Osteoblast (primary cell): ENCODE measurements around the gene EXOC6. TPM values are rescaled to one million over a fixed set of nuclear protein-coding genes. Genes with fewer than 3 reads are reported as not detected.

ENCODE experiments used
- DNase-seq: peaks from one replicate; pipeline ENCODE4 v3.0.0; 2011; ENCODE audit warnings: low spot score, mixed read lengths; ENCODE audit not compliant: insufficient read length; ENCODE audit errors: missing footprints
- H2AFZ ChIP-seq: 2 replicates; pipeline ENCODE4 v1.6.0; 2011; ENCODE audit warnings: mild to moderate bottlenecking, low read length
- H3K27ac ChIP-seq: 2 replicates; pipeline ENCODE4 v1.5.1; 2011; ENCODE audit warnings: mild to moderate bottlenecking, low read depth, low read length, moderate library complexity
- H3K27me3 ChIP-seq: 2 replicates; pipeline ENCODE4 v1.6.0; 2012; ENCODE audit warnings: mild to moderate bottlenecking, control low read depth, inconsistent platforms, low read length, moderate library complexity; ENCODE audit not compliant: insufficient read depth
- H3K36me3 ChIP-seq: 2 replicates; pipeline ENCODE4 v1.5.1; 2011; ENCODE audit warnings: mild to moderate bottlenecking, low read length, control low read depth, moderate library complexity; ENCODE audit not compliant: insufficient read depth
- H3K4me1 ChIP-seq: 2 replicates; pipeline ENCODE4 v1.5.1; 2011; ENCODE audit warnings: mild to moderate bottlenecking, low read length, control low read depth, moderate library complexity; ENCODE audit not compliant: insufficient read depth
- H3K4me2 ChIP-seq: 2 replicates; pipeline ENCODE4 v1.6.0; 2011; ENCODE audit warnings: mild to moderate bottlenecking, low read length; ENCODE audit not compliant: insufficient read depth
- H3K4me3 ChIP-seq: fragments of 200-600 bp; sonication (generic); 3 replicates; pipeline ENCODE4 v1.5.1; 2012; ENCODE audit warnings: mild to moderate bottlenecking, low read length, inconsistent platforms; ENCODE audit not compliant: insufficient read depth
- H3K79me2 ChIP-seq: 2 replicates; pipeline ENCODE4 v1.6.0; 2012; ENCODE audit warnings: mild to moderate bottlenecking, low read length, control low read depth, inconsistent platforms; ENCODE audit not compliant: insufficient read depth
- H3K9me3 ChIP-seq: 2 replicates; pipeline ENCODE4 v1.5.1; 2011; ENCODE audit warnings: low read depth, low read length, control low read depth
- H4K20me1 ChIP-seq: 2 replicates; pipeline ENCODE4 v1.6.0; 2012; ENCODE audit warnings: mild to moderate bottlenecking, low read length, control low read depth; ENCODE audit not compliant: insufficient read depth
- CTCF ChIP-seq: IDR thresholded peaks from 2 replicates; pipeline ENCODE4 v1.5.1; 2011; ENCODE audit warnings: mild to moderate bottlenecking, low read depth, low read length, moderate library complexity; ENCODE audit errors: extremely low read depth
- total RNA-seq: library from RNA; depleted of rRNA; stranded (reverse); fragments of >200 nt; gene quantifications from 2 replicates; pipeline ENCODE4 v1.2.3, GENCODE V29; 2012

The EXOC6 gene
- total RNA-seq, 1 donor, result 8.7 TPM

GRCh38 chr10:93088466-93088865 lies 240.1 kb downstream of the EXOC6 start:
- Histone ChIP-seq H3K36me3 (no peaks in the 10 kb centered on the region), H4K20me1 (no peaks in the 10 kb centered on the region), H3K27me3 (no peaks in the 10 kb centered on the region), H3K79me2 (no peaks in the 10 kb centered on the region), H3K4me1 (no peaks in the 10 kb centered on the region), H3K4me3 (no peak overlapping the region), H3K9me3 (no peaks in the 10 kb centered on the region), H2AFZ (no peak overlapping the region), H3K27ac (no peak overlapping the region), H3K4me2 (no peak overlapping the region)
- no peak for TF ChIP-seq CTCF
- peak; percentile 15 for DNase-seq

DNA sequence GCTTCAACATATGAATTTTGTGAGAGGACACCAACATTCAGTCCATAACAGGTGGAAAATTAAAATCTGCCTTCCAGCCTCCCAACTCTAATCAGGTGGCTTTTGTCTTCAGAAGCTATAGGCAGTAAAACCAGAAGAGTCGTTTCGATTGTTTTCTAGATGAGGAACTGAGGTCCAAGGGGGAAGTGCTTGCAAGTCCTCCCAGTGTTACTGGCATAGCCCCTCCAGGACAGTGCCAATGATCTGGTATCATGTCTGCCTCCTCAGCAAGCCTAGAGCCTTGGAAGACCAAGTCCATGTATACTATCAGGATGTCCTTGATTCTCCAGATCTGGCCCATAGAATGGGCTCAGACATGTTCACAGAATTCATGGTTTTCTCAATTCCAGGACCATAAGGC lies 242.3 kb downstream of the EXOC6 start:
- no peak overlapping the region for H3K27ac ChIP-seq
- DNase-seq, result no peak

GRCh38 chr10:93091960-93092359 lies 243.6 kb downstream of the EXOC6 start:
- no peak for DNase-seq
- no peak overlapping the region for H3K4me3 ChIP-seq
- H3K27ac ChIP-seq, result no peak overlapping the region
- no peaks in the 10 kb centered on the region for H3K4me1 ChIP-seq
- TF ChIP-seq CTCF, result no peak
- no peaks in the 10 kb centered on the region for H3K9me3 ChIP-seq
- H4K20me1 ChIP-seq, result no peaks in the 10 kb centered on the region
- H3K36me3 ChIP-seq, result no peaks in the 10 kb centered on the region
- no peak overlapping the region for H2AFZ ChIP-seq
- no peak overlapping the region for H3K4me2 ChIP-seq
- H3K27me3 ChIP-seq, result no peaks in the 10 kb centered on the region
- no peaks in the 10 kb centered on the region for H3K79me2 ChIP-seq

More for the DNA sequence above, 242.3 kb downstream of the EXOC6 start:
- Histone ChIP-seq H3K27me3 (no peaks in the 10 kb centered on the region), H2AFZ (no peak overlapping the region), H3K4me1 (no peaks in the 10 kb centered on the region), H3K9me3 (no peaks in the 10 kb centered on the region), H3K4me2 (no peak overlapping the region), H4K20me1 (no peaks in the 10 kb centered on the region), H3K36me3 (no peaks in the 10 kb centered on the region), H3K4me3 (no peak overlapping the region), H3K79me2 (no peaks in the 10 kb centered on the region)
- TF ChIP-seq CTCF, result no peak

DNA sequence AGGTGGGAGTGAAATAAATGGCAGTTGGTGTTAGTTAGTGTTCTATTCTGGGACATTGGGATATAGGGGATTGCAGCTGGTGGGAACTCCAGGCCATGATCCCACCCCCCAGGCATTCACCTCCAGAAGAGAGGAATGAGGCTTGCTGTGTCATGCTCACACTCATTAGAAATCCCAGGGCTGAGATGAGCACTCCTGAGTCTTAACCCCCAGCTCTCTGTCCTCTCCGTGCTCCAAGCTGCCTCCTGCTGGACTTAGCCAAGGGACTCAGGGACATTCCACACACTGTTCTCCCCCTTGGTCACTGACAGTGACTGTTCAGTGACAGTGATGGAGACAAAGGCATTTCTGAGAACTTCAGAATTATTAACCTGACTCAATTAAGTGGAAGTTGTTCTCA lies 246.9 kb downstream of the EXOC6 start:
- Histone ChIP-seq H3K4me2 (no peak overlapping the region), H3K27ac (no peak overlapping the region), H3K4me3 (no peak overlapping the region), H3K9me3 (no peaks in the 10 kb centered on the region), H3K4me1 (no peaks in the 10 kb centered on the region), H3K36me3 (no peaks in the 10 kb centered on the region), H2AFZ (no peak overlapping the region), H4K20me1 (no peaks in the 10 kb centered on the region), H3K27me3 (no peaks in the 10 kb centered on the region), H3K79me2 (no peaks in the 10 kb centered on the region)
- DNase-seq, result no peak
- no peak for TF ChIP-seq CTCF
